Measurements from ENCODE around the gene LYRM9.
"Not testable (repeated sequence)": the region's sequence is repeated elsewhere in the genome, so short reads cannot be mapped to it uniquely, and the experiment has no call there.

The LYRM9 gene

DNA sequence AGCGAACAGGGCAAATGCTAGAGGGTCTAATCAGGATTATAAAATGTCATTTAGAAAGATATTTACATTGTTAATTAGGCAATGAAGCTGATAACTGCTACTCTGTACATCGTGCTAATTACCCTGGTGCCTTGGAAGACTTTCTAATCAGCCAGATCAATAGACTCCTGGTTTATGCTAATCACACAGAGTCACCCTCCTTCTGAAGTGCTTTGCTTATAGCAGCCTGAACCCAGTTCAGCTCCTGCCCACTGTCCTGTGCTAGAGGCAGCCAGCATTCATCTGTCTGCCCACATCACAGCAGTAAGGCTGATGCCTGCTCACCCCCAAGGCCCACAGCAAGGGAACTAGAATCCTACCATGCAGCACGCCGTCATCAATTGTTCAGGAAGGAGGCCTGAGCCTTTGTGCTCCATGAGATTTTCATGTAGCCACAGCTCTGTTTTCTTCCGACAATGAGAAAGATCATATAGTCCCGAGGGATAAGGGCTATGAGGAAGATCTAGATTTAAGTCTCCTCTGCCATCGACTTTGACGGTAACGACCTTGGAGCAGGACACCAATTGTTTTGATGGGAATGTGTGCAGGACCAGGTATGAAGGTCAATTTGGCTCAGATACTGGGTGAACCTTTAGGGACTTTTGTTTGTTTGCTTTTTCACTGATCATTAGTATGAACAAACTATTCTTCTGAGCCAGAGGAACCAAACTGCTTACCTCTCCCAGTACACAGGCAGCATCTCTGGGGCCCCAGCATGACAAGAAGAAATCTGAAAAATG is 12.5 kb upstream of the LYRM9 start:
- DNase-seq, result no peak

DNA sequence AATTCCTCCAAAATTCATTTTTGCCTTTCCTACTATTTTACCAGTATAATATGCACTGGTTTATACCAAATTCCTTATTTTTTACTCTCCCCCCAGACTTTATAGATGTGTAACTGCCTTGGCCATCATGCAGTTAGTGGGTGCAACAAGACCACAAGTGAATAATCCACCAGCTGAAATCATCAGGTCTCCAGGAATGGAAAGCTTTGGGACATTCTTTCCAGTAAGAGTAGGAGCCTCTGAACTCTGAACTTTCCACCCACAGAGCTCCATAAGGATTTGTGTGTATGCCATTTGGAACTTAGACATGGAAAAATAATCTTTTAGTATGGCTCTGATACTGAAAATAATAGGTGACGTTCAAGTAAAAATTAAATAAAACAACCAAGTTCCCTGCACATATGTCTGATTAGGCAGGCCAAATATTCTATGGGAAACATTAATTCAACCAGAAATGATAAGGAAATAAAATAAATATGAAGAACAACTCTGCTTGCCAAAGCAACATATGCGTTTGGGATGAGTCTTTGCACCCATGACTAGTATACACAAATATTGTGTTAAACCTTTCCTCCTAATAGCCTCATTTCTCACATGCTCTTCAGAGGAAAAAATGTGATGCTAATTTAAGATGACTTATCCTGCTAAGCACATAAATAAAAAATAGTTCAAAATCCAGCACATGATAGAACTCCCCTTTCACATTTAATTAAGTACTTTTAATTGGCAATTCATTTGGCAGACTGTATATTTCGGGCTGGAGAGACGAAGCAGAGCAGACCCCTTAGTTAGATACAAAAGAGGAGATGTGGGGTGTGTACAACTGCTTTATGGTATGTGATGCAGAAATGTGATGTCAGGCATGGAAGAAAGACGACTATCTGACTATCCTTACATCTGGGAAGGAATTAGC is 11.6 kb upstream of the LYRM9 start:
- no peak for DNase-seq

DNA sequence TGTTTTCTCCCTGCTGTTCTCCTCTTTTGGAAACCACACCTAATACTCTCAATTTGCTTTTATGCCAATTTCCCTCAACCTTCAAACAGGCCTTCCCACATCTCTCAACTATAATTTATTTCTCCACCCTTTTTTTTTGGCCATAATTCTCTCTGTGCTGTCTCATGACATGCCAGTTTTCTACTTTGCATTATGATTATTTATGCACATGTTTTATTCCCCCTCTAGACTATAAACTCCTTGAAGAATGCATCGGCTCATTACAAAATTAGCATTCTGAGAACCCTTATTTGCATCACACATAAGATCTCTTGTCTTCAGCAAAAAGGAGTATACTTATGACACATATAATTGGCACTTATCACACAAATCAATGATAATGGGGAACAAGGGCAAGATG is 10.9 kb upstream of the LYRM9 start:
- no peak for DNase-seq

DNA sequence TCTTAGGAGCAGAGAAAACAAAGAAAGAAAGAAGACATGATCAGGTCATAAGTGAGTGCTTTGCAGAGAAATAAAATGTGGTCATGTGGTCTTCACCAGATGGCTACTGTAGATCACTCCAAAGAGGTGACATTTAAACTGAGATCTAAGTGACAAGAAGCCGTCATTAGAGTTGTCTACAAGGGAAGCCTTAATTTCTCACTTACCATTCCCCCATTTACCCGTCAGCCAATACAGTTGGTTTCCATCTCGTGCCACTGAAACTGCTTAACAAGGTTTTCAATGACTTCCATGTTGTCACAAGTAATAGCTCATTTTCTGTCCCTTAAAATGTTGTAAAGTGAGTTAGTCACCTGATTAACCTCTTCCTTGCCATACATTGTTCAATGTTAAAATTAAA is 6.4 kb upstream of the LYRM9 start:
- no peak for DNase-seq

DNA sequence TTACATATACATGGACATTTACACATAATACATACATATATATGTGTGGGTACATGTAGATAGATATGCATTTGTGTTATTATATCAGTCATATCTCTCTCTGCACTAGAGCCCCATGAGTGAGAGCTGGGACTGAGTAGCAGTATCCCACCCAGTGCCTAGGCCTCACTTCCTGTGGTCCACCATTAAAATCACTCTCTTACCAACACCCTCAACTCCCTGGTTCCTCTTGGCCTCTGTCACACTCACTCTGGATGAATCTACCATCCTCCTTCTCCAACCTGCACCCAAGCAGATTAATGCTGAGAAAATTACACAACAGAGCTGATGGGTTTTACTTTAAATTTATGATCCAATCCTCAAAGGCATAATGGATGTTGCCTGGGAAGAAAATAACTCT is 4.9 kb upstream of the LYRM9 start:
- DNase-seq, result no peak

DNA sequence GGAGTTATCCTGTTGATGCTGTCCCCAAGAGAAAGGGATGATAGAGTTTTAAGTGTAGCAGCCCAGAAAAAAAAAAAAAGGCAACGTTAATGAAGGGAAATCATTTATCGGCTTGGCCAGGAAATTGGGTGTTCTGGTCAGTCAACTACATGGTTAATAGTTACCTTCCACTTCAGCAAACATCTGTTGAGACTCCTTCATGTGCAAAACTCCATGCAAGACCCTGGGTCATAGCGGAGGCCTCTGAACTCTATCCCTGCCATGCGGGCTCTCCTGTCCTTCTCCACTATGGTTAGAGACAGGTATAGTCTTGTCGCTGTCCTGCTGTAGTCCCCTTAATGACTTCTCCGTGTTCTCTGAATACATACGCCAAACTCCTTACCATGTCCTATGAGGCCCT is 3.5 kb upstream of the LYRM9 start:
- DNase-seq, result no peak

DNA sequence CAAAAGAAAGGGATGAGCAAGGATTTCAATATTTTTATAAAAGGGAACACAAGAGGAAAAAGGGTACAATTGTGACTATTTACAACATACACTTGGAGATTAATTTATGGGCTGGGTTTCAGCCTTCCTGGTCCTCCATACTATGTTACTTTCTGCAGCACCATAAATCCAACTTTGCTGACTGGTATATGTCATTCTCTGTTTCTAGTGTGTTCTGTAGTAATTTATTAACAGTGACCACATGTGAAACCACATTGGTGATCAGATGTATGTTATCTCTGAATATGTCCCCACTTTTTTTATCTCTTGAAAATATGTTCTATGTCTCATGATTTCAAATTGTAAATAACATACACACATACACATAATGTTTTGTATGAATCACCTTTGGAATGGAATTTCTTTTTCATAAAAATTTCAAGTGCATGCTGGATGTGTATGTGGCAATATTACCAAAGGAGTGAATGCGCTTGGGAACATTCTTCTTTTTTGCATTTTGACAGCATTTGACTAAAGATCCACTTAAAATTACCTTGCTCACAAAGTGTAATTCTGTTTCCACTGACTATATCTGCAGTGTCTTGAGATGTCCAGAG is 2.9 kb upstream of the LYRM9 start:
- no peak for DNase-seq

DNA sequence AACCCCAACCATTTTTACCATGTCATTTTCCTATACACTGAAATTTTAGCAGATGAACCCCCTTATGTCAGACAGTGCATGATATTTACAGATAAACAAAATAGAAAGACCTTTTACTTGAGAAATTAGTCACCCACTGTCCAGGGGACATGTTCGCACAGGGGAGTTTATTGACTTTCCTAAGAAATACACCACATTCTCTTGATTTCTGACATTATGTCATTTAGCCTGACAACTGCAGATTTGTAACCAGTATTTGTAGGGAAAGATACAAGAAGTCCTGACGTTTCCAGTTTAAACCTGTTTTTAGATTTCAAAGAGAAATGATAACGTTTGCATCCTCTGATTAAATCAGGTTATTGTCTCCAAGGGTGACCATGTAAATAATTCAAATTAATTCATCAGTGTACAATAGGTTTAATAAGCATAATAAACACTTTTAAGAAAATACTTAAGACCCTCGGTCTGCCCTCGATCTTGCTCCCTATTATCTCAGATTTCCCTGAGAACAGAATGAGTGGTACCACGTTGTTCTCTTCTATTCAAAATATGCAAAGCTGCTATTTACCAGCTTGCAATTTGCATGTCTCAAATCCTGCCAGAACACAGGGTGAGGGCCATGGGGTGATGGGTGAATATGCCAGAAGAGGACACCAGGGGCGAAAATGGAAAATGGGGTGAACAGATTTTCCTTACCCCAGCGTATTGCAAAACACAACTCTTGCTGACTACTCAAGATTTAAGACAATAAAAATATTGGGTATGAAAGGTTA is 2.1 kb upstream of the LYRM9 start:
- DNase-seq, result no peak

DNA sequence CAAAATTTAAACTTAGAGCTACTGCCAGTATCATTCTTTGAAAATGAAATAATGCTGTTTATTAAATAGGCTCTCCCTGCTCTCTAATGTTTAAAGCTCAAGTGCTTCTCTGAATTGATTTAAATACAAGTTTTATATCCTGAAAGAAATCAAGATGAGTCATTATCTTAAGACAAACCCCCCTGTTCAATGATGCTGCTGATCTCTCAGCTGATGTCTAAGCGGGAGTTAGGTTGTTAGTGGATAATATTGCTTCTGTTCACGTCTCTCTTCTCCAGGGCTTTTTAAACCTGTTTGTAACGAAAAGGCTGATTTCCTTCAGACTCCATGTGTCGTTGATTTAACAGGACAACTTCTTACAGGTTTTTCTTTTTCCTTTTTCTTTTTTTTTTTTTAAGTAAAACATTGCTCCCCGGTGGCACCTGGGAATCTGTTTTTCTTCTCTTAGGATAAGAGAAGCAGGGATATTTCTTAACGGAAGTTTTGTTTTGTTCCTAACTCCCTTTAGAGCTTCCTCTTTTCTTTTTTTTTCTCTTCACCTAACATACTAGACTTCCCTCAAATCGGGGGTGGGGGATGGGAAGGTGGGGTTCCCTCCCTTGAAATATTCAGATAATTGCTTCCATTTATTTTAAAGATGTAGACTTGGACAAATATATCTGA is 807 bp upstream of the LYRM9 start:
- DNase-seq, result no peak

DNA sequence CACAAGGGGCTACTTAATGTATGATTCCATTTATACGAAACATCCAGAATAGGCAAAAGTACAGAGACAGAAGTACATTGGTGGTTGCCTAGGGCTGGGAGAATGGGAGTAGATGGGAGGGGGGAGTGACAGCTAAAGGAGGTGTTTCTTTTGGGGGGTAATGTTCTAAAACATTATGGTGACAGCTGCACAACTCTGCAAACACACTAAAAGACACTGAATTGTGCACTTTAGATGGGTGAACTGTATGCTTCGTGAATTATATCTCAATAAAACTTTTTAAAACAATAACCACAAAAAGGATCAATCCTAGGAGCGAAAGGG is 661 bp downstream of the LYRM9 start:
- DNase-seq, result no peak

DNA sequence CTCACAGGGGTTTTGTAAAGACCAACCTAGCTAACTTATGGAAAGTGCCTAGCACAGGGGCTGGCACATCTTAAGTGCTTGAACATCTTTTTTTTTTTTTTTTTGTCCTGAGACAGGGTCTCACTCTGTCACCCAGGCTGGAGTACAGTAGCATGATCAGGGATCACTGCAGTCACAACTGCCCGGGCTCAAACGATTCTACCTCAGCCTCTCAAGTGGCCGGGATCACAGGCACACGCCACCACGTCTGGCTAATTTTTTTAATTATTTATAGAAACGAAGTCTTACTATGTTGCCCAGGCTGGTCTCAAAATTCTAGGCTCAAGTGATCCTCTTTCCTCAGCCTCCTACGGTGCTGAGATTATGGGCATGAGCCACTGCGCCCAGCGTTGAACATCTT is 1.3 kb downstream of the LYRM9 start:
- no peak for DNase-seq

DNA sequence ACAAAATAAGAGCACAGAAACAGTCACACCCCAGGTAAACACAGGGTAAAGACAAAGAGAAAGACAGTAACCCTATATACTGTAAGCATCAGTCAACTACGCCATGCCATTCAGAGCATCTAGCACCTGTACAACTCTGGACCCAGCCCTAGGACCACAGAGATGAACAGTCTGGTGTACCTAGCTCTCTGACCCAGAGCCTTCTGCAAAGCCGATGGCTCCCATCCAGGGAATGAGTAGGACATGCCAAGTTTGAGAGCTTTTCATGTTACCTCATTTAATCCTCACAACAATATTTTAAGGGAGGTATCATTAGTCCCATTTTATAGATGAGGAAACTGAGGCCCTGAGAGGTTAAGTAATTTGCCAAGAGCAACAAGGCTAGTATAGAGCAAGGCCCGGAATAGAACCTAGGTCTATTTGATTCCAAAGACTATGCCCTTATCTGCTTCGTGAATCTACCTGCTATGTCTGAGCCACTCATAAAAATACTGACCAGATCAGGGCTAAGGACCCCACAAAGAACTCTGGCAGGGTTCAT is 3.4 kb downstream of the LYRM9 start:
- DNase-seq, result no peak

DNA sequence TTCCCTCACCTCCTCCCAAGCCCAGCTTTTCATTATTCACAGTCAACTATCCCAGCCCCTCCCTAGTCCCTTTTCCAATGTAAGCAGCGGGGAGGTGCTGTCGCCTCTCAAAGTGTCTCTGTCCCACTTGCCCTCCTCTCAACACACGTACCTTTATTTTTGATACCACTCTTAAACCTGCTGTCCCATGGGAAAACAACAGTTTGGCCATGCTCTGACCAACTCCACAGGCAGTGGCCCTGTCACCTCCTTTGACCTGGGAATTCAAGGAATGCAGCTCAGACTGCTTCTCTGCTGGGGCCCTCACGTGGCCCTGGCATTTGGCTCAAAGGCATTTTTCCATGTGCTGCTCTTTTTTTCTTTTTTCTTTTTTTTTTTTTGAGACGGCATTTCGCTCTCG is 4.2 kb downstream of the LYRM9 start:
- no peak for DNase-seq

DNA sequence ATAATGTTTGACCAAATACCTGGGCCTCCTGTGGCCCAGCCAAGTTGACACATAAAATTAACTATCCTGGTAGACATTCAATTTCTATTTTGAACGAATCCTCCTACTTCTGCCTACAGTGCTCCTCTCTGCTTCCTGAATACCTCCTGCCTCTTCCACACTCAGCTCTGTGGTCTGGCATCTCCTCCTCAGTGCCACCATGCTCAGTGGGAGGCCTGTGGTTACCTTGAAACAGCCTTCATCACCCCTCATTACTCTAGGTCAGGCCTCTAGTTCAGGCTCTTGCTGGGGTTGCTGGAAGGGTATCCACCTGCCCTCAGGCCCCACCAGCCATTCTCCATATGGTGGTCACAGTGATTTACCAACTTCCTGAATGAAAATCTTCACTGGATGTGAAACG is 5.1 kb downstream of the LYRM9 start:
- DNase-seq, result no peak

DNA sequence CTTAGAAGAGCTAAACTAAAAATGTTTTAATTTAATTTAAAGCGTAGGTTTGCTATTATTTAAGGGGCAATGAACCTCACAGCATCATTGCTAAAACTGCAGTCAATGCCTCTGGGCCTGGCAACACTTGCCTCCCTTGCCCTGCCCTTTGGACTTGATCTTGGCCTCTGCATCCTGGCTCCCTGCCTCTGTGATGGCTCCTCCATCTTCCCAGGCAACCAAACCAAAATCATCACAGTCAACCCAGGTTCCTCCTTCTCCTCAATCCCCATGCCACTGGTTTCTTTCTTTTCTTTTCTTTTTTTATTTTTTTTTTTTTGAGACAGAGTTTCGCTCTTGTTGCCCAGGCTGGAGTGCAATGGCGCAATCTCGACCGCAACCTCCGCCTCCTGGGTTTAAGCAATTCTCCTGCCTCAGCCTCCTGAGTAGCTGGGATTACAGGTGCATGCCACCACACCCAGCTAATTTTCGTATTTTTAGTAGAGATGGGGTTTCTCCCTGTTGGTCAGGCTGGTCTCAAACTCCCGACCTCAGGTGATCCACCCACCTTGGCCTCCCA is 6.7 kb downstream of the LYRM9 start:
- DNase-seq, result not testable (repeated sequence)

DNA sequence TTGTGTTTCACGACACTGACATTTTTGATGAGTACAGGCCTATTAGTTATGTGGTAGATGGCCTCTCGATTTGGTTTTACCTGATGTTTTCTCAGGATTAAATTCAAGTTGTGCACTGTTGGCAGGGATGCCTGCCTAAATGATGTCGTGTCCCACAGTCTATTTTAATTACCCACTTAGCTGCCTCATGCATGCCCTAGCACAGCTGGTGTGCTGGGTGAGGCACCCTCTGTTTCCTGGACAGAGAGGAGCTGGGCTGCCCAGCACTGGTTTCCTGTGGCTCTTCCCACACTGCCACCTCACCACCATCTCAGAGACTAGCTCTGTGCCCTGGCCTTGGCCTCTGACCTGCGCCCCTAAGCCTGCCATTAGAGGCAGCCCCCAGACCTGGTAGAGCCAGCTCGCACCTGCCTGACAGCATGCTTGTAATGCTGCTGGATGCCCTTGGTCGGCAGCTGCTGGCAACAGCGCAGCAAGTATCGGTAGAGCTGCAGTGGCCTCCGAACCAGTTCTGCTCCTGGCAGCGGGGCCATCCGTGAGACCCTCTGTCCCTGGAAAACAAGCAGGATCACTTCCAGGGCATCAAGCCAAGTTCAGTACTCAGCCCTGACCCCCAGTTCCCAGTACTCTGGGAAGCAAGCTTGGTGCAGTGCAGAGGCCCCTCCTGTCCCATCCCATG is 10.9 kb downstream of the LYRM9 start:
- no peak for DNase-seq

DNA sequence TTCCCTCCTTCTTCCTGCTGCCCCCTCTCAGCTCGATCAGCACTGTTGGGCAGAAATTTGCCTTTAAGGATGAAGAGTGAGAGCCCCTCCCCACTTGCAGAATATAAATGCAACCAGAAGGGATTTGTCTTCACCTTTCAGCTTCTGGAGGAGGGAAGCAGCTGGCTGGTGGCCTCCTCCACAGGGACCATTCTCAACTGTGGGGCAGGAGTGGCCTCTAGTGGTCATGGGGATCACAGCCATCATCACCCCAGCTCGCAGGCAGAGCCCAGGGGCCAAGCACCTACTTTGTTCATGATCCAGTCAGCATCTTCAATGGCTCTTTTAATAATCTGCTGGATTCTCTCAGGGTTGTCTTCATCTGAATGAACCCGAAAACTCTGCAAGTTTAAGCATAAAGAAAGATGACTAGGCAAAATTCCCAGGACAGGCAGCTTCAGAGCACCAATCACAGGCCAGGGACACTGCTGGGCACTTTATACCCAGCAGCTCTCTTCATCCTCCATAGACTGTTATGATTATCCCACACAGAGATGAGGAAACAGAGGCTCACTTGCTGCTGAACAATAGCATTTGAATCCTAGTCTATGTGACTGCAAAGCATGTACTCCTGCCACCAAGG is 13.1 kb downstream of the LYRM9 start:
- peak; percentile 26 to 39 for DNase-seq

DNA sequence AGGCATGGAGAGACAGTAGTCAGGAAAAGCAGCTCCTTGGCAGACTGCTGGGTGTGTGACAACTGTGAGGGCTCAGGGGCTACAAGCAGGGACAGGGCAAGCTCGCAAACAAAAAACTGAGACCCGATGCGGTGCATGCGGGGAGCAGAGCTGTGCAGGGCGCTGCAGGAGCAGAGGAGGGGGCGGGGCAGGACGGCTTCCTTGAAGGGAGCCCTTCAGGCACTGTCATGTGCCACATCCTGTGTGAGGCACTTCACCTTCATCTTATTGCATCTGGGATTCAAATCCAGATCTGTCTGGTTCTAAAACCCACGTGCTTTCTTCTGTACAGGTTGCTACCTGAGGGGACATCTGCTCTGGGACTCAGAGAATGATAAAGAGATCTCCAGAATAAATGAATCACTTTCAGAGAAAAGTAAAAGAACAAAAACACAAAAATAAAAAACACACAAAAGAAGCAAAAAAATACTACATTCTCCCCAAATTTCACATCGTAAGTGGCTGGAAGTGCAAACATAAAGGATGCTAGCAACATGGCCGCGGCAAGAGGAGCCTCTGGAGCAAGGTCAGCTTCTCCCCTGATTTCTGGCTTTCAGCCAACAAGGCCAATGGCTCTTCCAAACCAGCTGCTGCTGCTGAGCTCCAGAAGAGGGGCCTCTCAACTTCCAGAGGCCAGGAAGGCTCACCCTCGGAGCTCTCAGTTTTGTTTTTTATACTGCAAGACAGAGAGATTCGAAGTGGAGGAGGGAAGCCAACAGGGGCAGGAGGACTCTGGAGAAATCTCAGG is 14.2 kb downstream of the LYRM9 start:
- peak; percentile 17 to 52 for DNase-seq

DNA sequence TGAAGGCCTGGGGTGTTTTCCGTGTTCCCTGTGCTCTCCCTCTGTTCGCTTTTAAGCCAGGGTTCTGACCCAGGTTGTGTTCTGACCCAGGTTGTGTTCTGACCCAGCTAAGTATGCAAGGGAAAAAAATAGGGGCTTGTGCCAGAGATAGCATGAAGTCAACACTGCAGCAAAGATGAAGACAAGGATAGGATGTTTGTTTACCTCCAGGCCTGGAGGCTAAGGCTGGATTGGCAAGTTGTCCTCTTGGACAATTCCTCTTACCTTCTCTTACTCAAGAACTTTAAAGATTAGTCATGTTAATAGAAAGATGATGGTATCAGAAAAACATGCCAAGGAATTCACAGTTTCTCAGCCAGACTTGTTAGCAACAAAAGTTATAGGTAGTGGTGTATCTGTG is 19.4 kb downstream of the LYRM9 start:
- DNase-seq, result no peak

DNA sequence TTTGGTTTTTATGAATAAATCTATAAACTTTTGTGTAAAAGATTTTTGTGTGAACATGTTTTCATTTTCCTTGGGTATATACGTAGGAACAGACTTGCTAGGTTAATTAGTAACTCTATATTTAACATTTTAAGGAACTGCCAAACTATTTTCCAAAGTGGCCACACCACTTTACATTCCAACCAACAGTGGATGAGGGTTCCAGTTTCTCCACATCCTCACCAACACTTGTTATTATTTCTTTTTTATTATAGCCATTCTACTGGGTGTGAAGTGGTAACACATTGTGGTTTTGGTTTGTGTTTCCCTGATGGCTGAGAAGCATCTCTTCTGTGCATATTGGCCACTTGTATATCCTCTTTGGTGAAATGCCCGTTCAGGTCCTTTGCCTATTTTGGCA is 20.0 kb downstream of the LYRM9 start:
- no peak for DNase-seq

Data from SHP77 (cell line).